Chondrocyte (in vitro differentiated cells): ENCODE results near the gene SLC25A19. TPM values are rescaled to one million over a fixed set of nuclear protein-coding genes. Genes with fewer than 3 reads are reported as not detected.

Experiments used
- DNase-seq: peaks from one replicate; pipeline ENCODE4 v3.0.0; 2021; ENCODE audit warnings: mixed read lengths, low spot score
- H3K27ac Mint-ChIP-seq: one replicate; pipeline ENCODE4 v1.8.0; 2021; ENCODE audit warnings: mild to moderate bottlenecking, moderate library complexity, mixed read lengths; ENCODE audit not compliant: unreplicated experiment
- H3K27me3 Mint-ChIP-seq: 2 replicates; pipeline ENCODE4 v1.8.0; 2021; ENCODE audit warnings: low read depth, mixed read lengths
- H3K36me3 Mint-ChIP-seq: 2 replicates; pipeline ENCODE4 v1.8.0; 2021; ENCODE audit warnings: low read depth, mixed read lengths
- H3K4me1 Mint-ChIP-seq: 2 replicates; pipeline ENCODE4 v1.8.0; 2021; ENCODE audit warnings: low read depth, mild to moderate bottlenecking, mixed read lengths
- H3K4me3 Mint-ChIP-seq: one replicate; pipeline ENCODE4 v1.8.0; 2021; ENCODE audit warnings: mild to moderate bottlenecking, moderate library complexity, mixed read lengths; ENCODE audit not compliant: unreplicated experiment
- H3K9me3 Mint-ChIP-seq: 2 replicates; pipeline ENCODE4 v1.8.0; 2021; ENCODE audit warnings: low read depth, mixed read lengths
- CTCF ChIP-seq: fragments of 200-600 bp; sonication (generic); IDR thresholded peaks from 2 replicates; pipeline ENCODE4 v1.5.0; 2021; ENCODE audit warnings: antibody characterized with exemption, mild to moderate bottlenecking, moderate library complexity
- total RNA-seq: library from RNA; stranded (reverse); gene quantifications from 3 replicates; pipeline ENCODE4 v1.2.1, GENCODE V29; 2021

SLC25A19 gene
- total RNA-seq, 1 donor from 2014 or later = 11.7 TPM

- no peak for DNase-seq
- no peaks in the 10 kb centered on the region for H3K4me1 Mint-ChIP-seq
- no peak overlapping the region for H3K4me3 Mint-ChIP-seq
- H3K9me3 Mint-ChIP-seq = no peaks in the 10 kb centered on the region
- no peak for TF ChIP-seq CTCF
- no peaks in the 10 kb centered on the region for H3K27me3 Mint-ChIP-seq
- H3K36me3 Mint-ChIP-seq = peaks cover 21% of the 10 kb centered on the region
- H3K27ac Mint-ChIP-seq = peak overlapping the region; percentile 22
Observed at GRCh38 chr17:75241502-75241901, 47.7 kb downstream of the SLC25A19 start.

GRCh38 chr17:75241143-75241430 lies 48.1 kb downstream of the SLC25A19 start:
- Mint-ChIP-seq H3K9me3 (no peaks in the 10 kb centered on the region), H3K4me3 (no peak overlapping the region), H3K27me3 (no peaks in the 10 kb centered on the region), H3K36me3 (peaks cover 23% of the 10 kb centered on the region), H3K27ac (peak overlapping the region; percentile 57), H3K4me1 (no peaks in the 10 kb centered on the region)
- no peak for DNase-seq
- no peak for TF ChIP-seq CTCF

GRCh38 chr17:75240394-75241142 lies 48.7 kb downstream of the SLC25A19 start:
- no peaks in the 10 kb centered on the region for H3K27me3 Mint-ChIP-seq
- H3K4me3 Mint-ChIP-seq = no peak overlapping the region
- H3K9me3 Mint-ChIP-seq = no peaks in the 10 kb centered on the region
- no peaks in the 10 kb centered on the region for H3K4me1 Mint-ChIP-seq
- H3K36me3 Mint-ChIP-seq = peaks cover 22% of the 10 kb centered on the region
- DNase-seq = no peak
- peak; percentile 84 for TF ChIP-seq CTCF
- peak overlapping the region; percentile 57 for H3K27ac Mint-ChIP-seq

- Mint-ChIP-seq H3K4me3 (no peak overlapping the region), H3K27ac (no peak overlapping the region), H3K9me3 (no peaks in the 10 kb centered on the region), H3K4me1 (no peaks in the 10 kb centered on the region), H3K36me3 (peaks cover 23% of the 10 kb centered on the region), H3K27me3 (no peaks in the 10 kb centered on the region)
- TF ChIP-seq CTCF = no peak
- no peak for DNase-seq
Observed at GRCh38 chr17:75239778-75240393, 49.3 kb downstream of the SLC25A19 start.

GRCh38 chr17:75239214-75239613 lies 50.0 kb downstream of the SLC25A19 start:
- no peak for DNase-seq
- Mint-ChIP-seq H3K27me3 (no peaks in the 10 kb centered on the region), H3K4me3 (no peak overlapping the region), H3K4me1 (no peaks in the 10 kb centered on the region), H3K27ac (no peak overlapping the region), H3K9me3 (no peaks in the 10 kb centered on the region), H3K36me3 (peaks cover 23% of the 10 kb centered on the region)
- no peak for TF ChIP-seq CTCF
